OCI-LY1 (cell line): ENCODE measurements around the gene RDH5.

Experiments used
- H2AFZ ChIP-seq: fragments of 200-600 bp; sonication (generic), shearing (Covaris generic); 2 replicates; pipeline ENCODE4 v1.6.0; 2014; ENCODE audit warnings: antibody characterized with exemption, mild to moderate bottlenecking, low read length
- H3F3A ChIP-seq: fragments of 200-600 bp; sonication (generic), shearing (Covaris generic); 2 replicates; pipeline ENCODE4 v1.6.0; 2014; ENCODE audit warnings: mild to moderate bottlenecking, antibody characterized with exemption, low read length, moderate library complexity; ENCODE audit not compliant: insufficient read depth
- H3K27ac ChIP-seq: fragments of 200-600 bp; sonication (generic); 2 replicates; pipeline ENCODE4 v1.5.1; 2014; ENCODE audit warnings: low read length, mixed run types, mild to moderate bottlenecking, low read depth; ENCODE audit not compliant: poor library complexity, severe bottlenecking
- H3K27me3 ChIP-seq: fragments of 200-600 bp; sonication (generic); 2 replicates; pipeline ENCODE4 v1.6.0; 2014; ENCODE audit warnings: antibody characterized with exemption, mild to moderate bottlenecking, low read length, moderate library complexity; ENCODE audit not compliant: insufficient read depth
- H3K36me3 ChIP-seq: fragments of 200-600 bp; sonication (generic); 2 replicates; pipeline ENCODE4 v1.6.1; 2014; ENCODE audit warnings: mild to moderate bottlenecking, antibody characterized with exemption, low read length, moderate library complexity, mixed read lengths; ENCODE audit not compliant: insufficient read depth
- H3K4me1 ChIP-seq: fragments of 200-600 bp; sonication (generic); 2 replicates; pipeline ENCODE4 v1.5.1; 2014; ENCODE audit warnings: mild to moderate bottlenecking, low read length, moderate library complexity; ENCODE audit not compliant: insufficient read depth, severe bottlenecking
- H3K4me2 ChIP-seq: fragments of 200-600 bp; sonication (generic), shearing (Covaris generic); 2 replicates; pipeline ENCODE4 v1.6.1; 2014; ENCODE audit warnings: low read length
- H3K4me3 ChIP-seq: fragments of 200-600 bp; sonication (generic); 2 replicates; pipeline ENCODE4 v1.5.1; 2014; ENCODE audit warnings: low read length, low read depth, mild to moderate bottlenecking, mixed read lengths; ENCODE audit not compliant: poor library complexity, severe bottlenecking
- H3K79me2 ChIP-seq: fragments of 200-600 bp; shearing (Covaris generic); 2 replicates; pipeline ENCODE4 v1.6.1; 2016; ENCODE audit warnings: mixed run types, low read length, mixed read lengths; ENCODE audit not compliant: insufficient read depth
- H3K9ac ChIP-seq: fragments of 200-600 bp; sonication (generic), shearing (Covaris generic); 2 replicates; pipeline ENCODE4 v1.6.1; 2014; ENCODE audit warnings: mild to moderate bottlenecking, low read length, mixed read lengths
- H3K9me2 ChIP-seq: fragments of 200-600 bp; sonication (generic), shearing (Covaris generic); 2 replicates; pipeline ENCODE4 v1.6.1; 2014; ENCODE audit warnings: low read depth, mild to moderate bottlenecking, low read length, mixed read lengths
- H3K9me3 ChIP-seq: fragments of 200-600 bp; shearing (Covaris generic); 2 replicates; pipeline ENCODE4 v1.6.1; 2014; ENCODE audit warnings: low read length, mixed read lengths
- H4K20me1 ChIP-seq: fragments of 200-600 bp; sonication (generic), shearing (Covaris generic); 2 replicates; pipeline ENCODE4 v1.6.0; 2016; ENCODE audit warnings: mild to moderate bottlenecking, low read length; ENCODE audit not compliant: insufficient read depth
- CTCF ChIP-seq: fragments of 200-600 bp; sonication (generic), shearing (Covaris generic); IDR thresholded peaks from 2 replicates; pipeline ENCODE4 v1.5.1; 2017; ENCODE audit warnings: mild to moderate bottlenecking, antibody characterized with exemption, low read length, moderate library complexity, mixed read lengths
- EZH2 ChIP-seq: fragments of 200-600 bp; sonication (generic), shearing (Covaris generic); IDR thresholded peaks from 2 replicates; pipeline ENCODE4 v1.8.0; 2017; ENCODE audit warnings: borderline replicate concordance, mixed run types, mild to moderate bottlenecking, antibody characterized with exemption, low read length, moderate library complexity, mixed read lengths

The RDH5 gene

GRCh38 chr12:55715833-55716581 is 4.2 kb upstream of the RDH5 start, which contains the start of gene BLOC1S1:
BLOC1S1 (plus strand) TSS chr12:55716046; CDS start chr12:55716052, 6 bp downstream.
- Histone ChIP-seq H3K9ac (peak within 1 kb of the TSS; percentile 82), H3K79me2 (no peaks in the 10 kb centered on the region), H3K27me3 (no peaks in the 10 kb centered on the region), H4K20me1 (no peaks in the 10 kb centered on the region), H3K4me3 (peak within 1 kb of the TSS; percentile 82), H2AFZ (no peak within 1 kb of the TSS), H3F3A (no peaks in the 10 kb centered on the region), H3K9me2 (no peaks in the 10 kb centered on the region), H3K9me3 (no peaks in the 10 kb centered on the region), H3K4me1 (peaks cover 31% of the 10 kb centered on the region), H3K36me3 (no peaks in the 10 kb centered on the region), H3K27ac (peak within 1 kb of the TSS; percentile 81), H3K4me2 (peak within 1 kb of the TSS; percentile 97)
- TF ChIP-seq EZH2 (no peak), CTCF (no peak)

DNA sequence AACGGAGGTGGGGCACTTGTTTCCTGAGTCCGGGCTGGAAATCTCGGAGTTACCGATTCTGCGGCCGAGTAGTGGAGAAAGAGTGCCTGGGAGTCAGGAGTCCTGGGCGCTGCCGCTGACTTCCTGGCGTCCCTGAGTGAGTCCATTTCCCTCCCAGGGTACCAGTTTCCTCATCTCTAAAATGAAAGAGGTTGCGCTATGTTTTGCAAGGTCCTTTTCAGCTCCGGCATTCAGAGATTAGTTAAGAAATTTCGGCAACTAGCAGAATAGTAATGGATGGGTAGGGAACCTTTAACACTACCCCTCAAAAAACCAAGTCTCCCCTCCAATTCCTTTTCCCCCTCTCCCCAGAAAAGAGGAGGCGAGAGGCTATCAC is 3.6 kb upstream of the RDH5 start:
- H3K79me2 ChIP-seq: no peaks in the 10 kb centered on the region
- H2AFZ ChIP-seq: no peak overlapping the region
- no peaks in the 10 kb centered on the region for H3K9me2 ChIP-seq
- no peaks in the 10 kb centered on the region for H3K9me3 ChIP-seq
- H3F3A ChIP-seq: no peaks in the 10 kb centered on the region
- peak overlapping the region; percentile 97 for H3K4me2 ChIP-seq
- peaks cover 31% of the 10 kb centered on the region for H3K4me1 ChIP-seq
- H3K27me3 ChIP-seq: no peaks in the 10 kb centered on the region
- H3K36me3 ChIP-seq: no peaks in the 10 kb centered on the region
- H3K9ac ChIP-seq: peak overlapping the region; percentile 82
- H3K4me3 ChIP-seq: peak overlapping the region; percentile 82
- no peaks in the 10 kb centered on the region for H4K20me1 ChIP-seq
- TF ChIP-seq CTCF (no peak), EZH2 (no peak)
- peak overlapping the region; percentile 81 for H3K27ac ChIP-seq

- H4K20me1 ChIP-seq: no peaks in the 10 kb centered on the region
- H3K27ac ChIP-seq: peak overlapping the region; percentile 81
- peak overlapping the region; percentile 82 for H3K4me3 ChIP-seq
- H3K4me2 ChIP-seq: peak overlapping the region; percentile 97
- no peak for TF ChIP-seq EZH2
- no peak for TF ChIP-seq CTCF
- no peak overlapping the region for H2AFZ ChIP-seq
- peak overlapping the region; percentile 82 for H3K9ac ChIP-seq
- H3K79me2 ChIP-seq: no peaks in the 10 kb centered on the region
- H3F3A ChIP-seq: no peaks in the 10 kb centered on the region
- H3K4me1 ChIP-seq: peaks cover 31% of the 10 kb centered on the region
- H3K9me3 ChIP-seq: no peaks in the 10 kb centered on the region
- H3K27me3 ChIP-seq: no peaks in the 10 kb centered on the region
- no peaks in the 10 kb centered on the region for H3K36me3 ChIP-seq
- no peaks in the 10 kb centered on the region for H3K9me2 ChIP-seq
These were observed 2.9 kb upstream of the RDH5 start for GRCh38 chr12:55717011-55718007.
